Astrocyte of the cerebellum (primary cell): Measurements from ENCODE around the gene POU2F2.

Source experiments
- DNase-seq: peaks from one replicate; pipeline ENCODE4 v3.0.0-alpha.2; 2011; ENCODE audit warnings: low read depth
- H3K4me3 ChIP-seq: 2 replicates; pipeline ENCODE4 v1.5.1; 2011; ENCODE audit warnings: mild to moderate bottlenecking, low read depth, low read length, moderate library complexity
- CTCF ChIP-seq: IDR thresholded peaks from 2 replicates; pipeline ENCODE4 v1.5.1; 2012; ENCODE audit warnings: low read length, low read depth, moderate library complexity, mild to moderate bottlenecking; ENCODE audit errors: missing control alignments
- in situ Hi-C: cut with HindIII; loops from 2 replicates; pipeline ENCODE4 v1.10.0; 2017; ENCODE audit warnings: low sequenced_read_pairs

Gene POU2F2

GRCh38 chr19:42057846-42058245 lies 74.4 kb downstream of the POU2F2 start:
- DNase-seq = no peak
- in situ Hi-C loops = no loop called here
- TF ChIP-seq CTCF = no peak
- no peak overlapping the region for H3K4me3 ChIP-seq

GRCh38 chr19:42054205-42054604 lies 78.0 kb downstream of the POU2F2 start:
- DNase-seq = no peak
- TF ChIP-seq CTCF = no peak
- no peak overlapping the region for H3K4me3 ChIP-seq
- in situ Hi-C loops = no loop called here

GRCh38 chr19:42053037-42053935 lies 79.0 kb downstream of the POU2F2 start:
- no peak for DNase-seq
- in situ Hi-C loops = no loop called here
- no peak for TF ChIP-seq CTCF
- H3K4me3 ChIP-seq = no peak overlapping the region

DNA sequence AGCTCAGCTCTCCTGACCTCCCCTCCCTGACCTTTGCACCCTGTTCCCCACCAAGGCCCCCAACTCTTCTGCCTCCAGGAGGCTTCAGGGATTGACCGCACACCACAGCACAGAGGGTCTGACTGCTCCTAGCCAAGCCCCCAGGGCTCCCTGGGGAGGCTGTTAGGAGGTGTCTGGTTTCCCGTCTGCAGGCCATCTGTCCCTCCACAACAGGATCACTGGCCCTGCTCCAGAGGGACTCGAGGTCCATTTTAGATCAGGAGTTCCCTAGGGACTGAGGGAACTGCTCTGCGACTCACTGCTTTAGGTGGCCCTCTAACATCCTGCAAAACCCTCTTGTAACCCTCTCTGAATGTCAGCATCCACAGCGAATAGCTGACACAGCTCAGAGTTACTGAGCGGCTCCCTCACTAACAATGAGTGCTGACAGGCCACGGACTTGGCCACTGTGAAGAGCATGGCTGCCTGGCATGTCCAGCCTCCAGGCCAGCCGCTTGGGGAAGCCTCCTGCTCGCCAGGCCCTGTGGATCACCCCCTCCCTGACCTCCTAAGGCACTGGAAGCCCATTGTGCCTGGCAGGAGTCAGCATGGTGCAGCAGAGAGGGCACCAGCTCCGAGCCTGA lies 79.9 kb downstream of the POU2F2 start:
- DNase-seq = no peak
- in situ Hi-C loops = no loop called here
- TF ChIP-seq CTCF = no peak
- H3K4me3 ChIP-seq = no peak overlapping the region

GRCh38 chr19:42051166-42052115 lies 80.8 kb downstream of the POU2F2 start:
- DNase-seq = no peak
- in situ Hi-C loops = no loop called here
- TF ChIP-seq CTCF = no peak
- H3K4me3 ChIP-seq = no peak overlapping the region

DNA sequence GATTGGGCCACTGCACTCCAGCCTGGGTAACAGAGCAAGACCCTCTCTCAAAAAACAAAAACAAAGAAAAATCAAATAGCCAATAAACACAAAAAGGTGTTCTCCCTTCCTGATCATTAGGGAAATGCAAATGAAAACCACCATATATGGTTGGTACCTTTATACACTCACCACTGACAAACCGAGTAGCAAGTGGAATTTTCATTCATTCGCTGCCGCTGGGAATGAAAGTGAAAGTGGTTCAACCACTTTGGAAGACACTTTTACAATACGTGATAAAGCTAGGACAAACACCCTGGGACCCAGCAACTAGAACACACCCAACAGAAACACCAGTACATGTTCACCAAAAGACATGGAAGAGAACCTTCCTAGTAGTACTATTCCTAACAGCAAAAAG lies 83.3 kb downstream of the POU2F2 start:
- in situ Hi-C loops = no loop called here
- no peak overlapping the region for H3K4me3 ChIP-seq
- no peak for DNase-seq
- no peak for TF ChIP-seq CTCF
